AML-193 (cell line): ENCODE results near the gene CENPP.
A peak's percentile ranks its signal among the peaks of the same experiment; 100 is the strongest.
"Not testable (repeated sequence)": the region's sequence is repeated elsewhere in the genome, so short reads cannot be mapped to it uniquely, and the experiment has no call there.

Experiments used
- DNase-seq, 2 experiments: peaks; one replicate each; lab custom pipeline; 2025; lab: John Stamatoyannopoulos, UW

Gene CENPP

DNA sequence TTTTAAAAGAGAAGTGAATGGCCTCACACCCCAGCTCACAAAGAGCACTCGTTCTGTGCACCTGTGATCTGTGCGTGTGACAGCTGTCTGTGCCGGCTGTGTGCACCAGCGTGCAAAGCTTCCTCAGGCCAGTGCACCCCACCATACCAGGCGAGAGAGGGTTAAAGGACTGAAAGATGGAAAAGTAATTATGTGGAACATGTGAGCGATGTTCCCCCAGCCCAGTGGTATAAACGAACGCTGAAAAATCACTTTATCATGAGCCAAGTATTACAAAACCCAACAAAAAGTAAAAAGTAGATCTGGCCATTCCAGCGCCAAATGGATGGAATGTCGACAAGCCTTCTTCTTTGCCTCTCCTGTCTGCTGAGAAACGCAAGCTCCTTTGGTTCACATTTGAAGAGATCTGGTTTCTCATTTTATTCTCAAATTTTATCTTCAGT, 290.5 kb downstream of the CENPP start:
- DNase-seq: no peak

GRCh38 chr9:92616655-92617111, 290.9 kb downstream of the CENPP start:
- no peak for DNase-seq

GRCh38 chr9:92617195-92617813, 291.6 kb downstream of the CENPP start:
- DNase-seq: no peak

DNA sequence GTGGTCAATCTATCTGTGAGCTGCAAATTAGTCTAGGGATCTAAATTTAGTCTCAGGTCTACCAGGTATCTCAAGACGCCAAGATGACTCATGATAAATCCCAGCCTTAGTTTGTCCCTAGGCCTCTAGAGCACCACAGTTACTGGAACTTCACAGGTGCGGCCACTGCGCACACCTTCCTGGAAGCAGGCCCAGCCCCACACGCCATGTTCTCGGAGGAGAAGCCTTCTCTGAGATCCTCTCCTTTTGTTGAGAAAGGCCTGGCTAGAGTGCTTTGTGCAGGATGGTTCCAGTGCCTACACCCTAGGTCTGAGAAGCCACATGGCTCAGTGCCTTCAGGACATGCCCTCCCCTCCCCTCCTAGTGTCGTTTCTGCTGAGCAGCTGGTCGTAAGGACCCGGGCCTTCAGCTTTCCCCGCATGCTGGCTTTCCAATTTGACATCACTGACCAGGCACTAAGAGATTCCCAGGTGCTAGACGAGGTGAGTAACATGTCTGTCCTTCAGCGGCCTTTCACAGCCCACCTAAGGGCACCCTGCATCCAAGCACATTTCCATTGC, 292.3 kb downstream of the CENPP start:
- DNase-seq: no peak

DNA sequence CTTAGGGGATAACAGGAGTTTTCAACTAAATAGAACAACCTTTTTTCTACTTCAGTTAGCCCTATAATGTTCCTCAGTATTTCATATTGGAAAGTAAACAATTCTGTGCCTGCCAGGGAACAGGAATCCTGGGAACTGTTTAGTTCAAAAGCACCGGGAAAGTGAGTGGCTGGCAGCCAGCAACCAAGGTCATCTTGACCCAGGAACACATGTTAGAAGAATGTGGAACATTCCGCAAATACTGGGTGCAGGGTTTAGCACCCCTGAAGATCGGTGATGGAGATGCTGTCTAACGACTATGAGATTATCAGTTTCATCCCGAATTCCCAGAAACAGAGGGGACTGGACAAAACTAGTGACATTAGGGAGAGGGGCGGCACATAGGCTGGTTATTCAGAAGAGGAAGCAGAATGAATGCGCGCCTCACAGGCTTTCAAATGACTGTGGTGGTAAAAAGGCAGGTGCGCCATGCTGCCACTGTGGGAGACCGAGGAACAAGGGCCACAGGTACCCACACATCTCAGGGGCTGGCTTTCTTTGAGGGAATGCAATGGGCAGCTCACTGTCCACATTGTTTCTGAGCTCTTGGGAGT, 293.0 kb downstream of the CENPP start:
- DNase-seq: no peak

DNA sequence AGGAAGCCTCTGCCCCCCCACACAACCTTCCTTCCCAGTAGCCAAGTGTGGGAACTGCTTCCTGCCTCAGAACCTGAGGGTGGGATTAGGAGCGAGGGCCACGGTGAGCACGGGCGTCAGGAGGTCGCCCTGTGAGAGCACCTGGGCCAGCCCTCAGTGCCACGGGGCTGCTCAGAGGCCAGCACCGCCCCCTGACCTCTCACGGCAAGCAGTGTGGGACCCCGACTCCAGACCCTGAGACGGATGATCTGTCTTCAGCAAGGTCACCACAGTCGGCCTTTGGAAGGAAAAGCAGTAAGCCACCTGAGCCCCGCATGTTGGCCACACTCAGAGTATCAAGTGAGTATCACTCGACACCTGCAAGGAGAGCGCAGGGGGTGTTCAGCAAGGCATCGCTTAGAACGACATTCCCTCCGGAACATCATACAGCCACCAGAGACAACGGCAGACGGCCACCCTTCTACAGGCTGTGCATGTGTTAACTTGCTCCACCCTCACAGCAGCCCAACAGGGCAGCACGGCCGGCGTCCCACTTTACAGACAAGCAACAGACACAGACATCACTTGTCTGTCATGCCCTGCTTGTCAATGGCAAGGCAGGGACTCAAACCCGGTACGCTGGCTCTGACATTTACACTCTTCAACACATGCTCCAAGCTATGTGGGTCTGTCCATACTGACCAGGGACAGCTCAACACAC, 294.0 kb downstream of the CENPP start:
- DNase-seq: no peak

DNA sequence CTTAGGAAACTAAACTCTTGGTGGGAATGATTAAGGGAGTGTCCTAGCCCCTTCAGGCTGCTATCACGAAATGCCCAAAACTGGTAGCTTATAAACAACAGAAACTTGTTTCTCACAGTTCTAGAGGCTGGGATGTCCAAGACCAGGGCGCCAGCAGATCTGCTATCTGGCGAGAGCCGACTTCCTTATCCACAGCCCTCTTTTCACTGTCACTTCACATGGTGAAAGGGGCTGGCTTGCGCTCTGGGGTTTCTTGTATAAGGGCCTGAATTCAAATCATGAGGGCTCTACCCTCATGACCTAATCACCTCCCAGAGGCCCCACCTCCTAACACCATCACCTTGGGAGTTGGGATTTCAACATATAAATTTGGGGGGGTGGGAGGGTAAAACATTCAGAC, 295.1 kb downstream of the CENPP start:
- DNase-seq: no peak

GRCh38 chr9:92623936-92624335, 298.2 kb downstream of the CENPP start:
- not testable (repeated sequence) for DNase-seq

GRCh38 chr9:92626484-92626883, 300.7 kb downstream of the CENPP start:
- no peak for DNase-seq

DNA sequence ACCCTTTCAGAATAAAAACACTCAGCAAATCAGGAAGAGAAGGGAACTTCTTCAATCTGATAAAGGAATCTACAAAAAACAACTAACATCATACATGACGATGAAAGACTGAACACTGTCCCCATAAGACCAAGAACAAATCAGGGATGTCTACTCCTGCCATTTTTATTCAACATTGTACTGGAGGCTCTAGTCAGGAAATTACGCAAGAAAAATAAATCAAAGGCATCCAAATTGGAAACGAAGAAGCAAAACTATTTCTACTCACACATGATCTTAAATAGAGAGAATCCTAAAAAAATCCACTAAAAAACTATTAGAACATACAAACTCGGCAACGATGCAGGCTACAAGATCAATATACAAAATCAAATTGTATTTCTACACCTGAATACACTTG, 301.9 kb downstream of the CENPP start:
- no peak for DNase-seq

- no peak for DNase-seq
These were observed 305.9 kb downstream of the CENPP start for GRCh38 chr9:92631452-92632343.

DNA sequence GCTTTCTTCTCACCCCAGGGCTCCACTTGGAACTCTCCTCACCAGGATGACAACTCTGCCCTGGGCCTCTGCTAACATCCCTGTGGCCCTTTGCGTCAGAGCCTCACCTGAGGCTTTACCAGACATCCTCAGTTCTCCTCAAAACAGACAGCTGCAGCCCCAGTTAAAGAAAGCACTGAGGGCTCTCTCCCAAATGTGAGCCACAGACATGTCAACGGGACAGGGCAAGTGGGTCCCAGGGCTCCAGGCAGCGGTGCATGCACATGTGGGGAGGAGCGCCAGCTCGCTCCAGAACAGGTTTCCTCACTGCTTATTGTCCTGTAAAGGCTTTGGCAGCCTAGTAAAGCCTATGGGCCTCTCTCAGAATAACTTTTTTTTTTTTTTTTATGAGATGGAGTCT, 306.9 kb downstream of the CENPP start:
- no peak for DNase-seq

DNA sequence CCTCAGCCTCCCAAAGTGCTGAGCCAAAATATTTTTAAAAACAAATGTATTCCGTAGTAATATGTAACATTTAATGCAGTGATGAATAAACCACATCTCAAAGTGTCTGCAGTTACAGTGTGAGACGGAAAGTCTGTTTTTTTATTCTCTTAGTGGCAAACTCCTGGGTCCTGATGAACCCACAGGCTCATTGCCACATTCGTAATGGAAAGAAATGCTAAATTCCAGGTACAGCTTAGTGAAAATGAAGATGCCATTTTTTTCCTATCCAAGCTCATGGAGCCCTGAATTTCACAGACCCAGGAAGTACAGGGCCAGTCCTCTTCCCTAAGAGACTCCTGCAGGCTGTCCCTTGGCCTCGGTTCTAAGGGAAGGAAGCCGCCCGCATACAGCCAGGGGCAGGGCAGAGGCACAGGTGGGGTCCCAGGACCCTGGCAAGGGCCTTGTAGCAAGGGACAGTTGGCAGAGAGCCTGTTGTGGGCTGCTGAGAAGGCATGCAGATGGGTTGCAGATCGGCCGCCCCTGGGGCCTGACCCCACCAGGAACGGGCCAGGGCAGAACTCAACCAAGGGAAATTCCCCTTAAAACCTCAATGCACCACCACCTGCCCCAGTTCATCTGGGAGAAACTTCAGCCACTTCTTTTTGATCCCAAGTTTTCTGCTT, 308.0 kb downstream of the CENPP start:
- no peak for DNase-seq

DNA sequence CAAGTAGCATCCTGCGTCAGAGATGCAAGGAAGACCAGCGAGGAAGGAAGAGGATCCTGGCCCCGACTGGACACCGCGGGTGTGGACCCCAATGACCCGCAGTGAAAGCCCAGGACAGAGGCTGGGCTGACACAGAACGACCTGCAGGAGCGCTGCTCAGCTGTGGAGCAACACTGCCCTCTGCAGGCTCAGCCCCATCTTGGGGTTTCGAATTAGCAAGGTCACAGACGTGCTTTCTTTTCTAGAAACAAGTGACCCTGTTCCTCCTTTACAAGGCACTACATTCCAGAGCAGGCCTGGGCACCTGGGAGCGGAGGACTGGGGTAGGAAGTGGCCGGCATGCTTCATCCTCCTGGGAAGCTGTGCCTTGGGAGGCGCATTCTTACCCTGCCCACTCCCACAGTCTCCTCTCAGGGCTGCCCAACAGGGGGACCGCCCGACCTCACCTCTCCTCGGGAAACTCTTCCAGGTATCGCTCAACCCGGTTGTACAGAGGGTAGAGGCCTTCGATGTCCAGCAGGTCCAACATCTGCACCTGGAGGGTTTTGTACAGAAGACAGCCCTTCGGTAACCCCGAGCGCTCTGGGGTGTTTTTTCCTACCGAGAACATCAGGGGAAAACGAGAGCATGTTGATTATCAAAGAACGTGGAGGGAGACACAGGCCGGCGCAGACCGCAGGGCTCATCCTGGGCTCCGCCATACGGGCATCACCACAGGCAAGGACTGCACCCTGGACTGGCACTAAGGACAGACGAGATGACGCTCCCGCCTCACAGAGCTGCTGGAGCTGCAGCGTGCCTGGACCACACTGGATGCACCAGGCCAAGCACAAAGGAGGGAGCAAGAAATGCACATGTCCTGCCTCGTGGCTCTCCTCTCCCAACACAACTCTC, 309.2 kb downstream of the CENPP start:
- peak; percentile 33 to 60 for DNase-seq

- no peak for DNase-seq
These were observed 310.0 kb downstream of the CENPP start for GRCh38 chr9:92635760-92636159.

DNA sequence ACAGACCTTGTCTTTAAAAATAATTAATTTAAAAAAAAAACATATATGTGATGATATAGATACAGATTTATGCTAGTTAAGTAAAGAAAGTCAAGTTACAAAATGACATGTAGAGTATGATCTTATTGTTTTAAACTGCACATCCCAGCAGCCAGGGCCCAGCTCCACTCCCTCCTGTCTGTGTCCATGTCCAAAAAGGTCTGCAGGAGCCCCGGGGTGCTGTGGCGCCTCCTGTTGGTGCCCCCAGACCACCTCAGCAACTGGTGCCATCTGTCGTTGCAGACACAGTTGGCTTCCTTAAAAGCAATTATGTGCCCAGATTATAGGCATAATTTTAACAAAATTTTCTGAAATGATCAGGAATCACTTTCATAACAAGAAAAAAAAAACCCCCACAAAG, 310.9 kb downstream of the CENPP start:
- no peak for DNase-seq

GRCh38 chr9:92637326-92637725, 311.6 kb downstream of the CENPP start:
- no peak for DNase-seq

GRCh38 chr9:92637886-92638620, 312.3 kb downstream of the CENPP start:
- no peak for DNase-seq

DNA sequence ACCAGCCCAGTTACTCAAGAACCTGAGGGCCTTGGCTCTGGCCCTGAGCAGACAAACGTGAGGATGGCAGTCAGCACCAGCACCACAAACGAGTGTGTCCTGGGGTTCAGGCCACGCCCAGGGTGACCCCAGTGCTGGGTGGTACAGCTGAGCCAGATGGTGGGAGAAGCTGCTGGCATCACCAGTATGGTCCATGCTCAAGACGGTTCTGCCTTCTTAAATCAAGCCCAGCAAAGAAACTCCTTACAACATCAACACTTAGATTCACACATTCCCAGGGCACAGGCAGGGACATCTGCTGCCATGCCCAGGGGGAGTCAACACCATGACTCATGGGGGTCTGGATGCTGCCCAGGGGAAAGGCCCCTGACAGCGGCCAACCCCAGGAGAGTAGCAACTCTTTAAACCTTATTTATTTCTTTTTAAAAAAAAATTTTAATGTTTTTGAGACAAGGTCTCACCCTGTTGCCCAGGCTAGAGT, 312.9 kb downstream of the CENPP start:
- no peak for DNase-seq

GRCh38 chr9:92639124-92639523, 313.4 kb downstream of the CENPP start:
- DNase-seq: no peak
